Stomach smooth muscle (tissue), 2 donors: Measurements from ENCODE around the gene PSG6.
"Not testable (repeated sequence)": the region's sequence is repeated elsewhere in the genome, so short reads cannot be mapped to it uniquely, and the experiment has no call there.

Experiments
- H3K27ac ChIP-seq: one replicate; pipeline ENCODE4 v1.7.0; 2013; ENCODE audit warnings: mild to moderate bottlenecking, low read length, inconsistent platforms
- H3K27me3 ChIP-seq, 2 donors: one replicate each; pipeline ENCODE4 v1.7.0; 2013; ENCODE audit warnings: low read length in 2 of 2; ENCODE audit not compliant: insufficient read depth in 2 of 2, control insufficient read depth in 1 of 2
- H3K36me3 ChIP-seq, 2 donors: one replicate each; pipeline ENCODE4 v1.7.0; 2013; ENCODE audit warnings: low read length in 2 of 2; ENCODE audit not compliant: control insufficient read depth in 2 of 2, insufficient read depth in 2 of 2
- H3K4me1 ChIP-seq: one replicate; pipeline ENCODE4 v1.7.0; 2013; ENCODE audit warnings: low read length; ENCODE audit not compliant: control insufficient read depth, insufficient read depth
- H3K4me3 ChIP-seq, 2 donors: one replicate each; pipeline ENCODE4 v1.7.0; 2013; ENCODE audit warnings: low read length in 2 of 2
- H3K9ac ChIP-seq, 2 donors: one replicate each; pipeline ENCODE4 v1.7.0; 2013; ENCODE audit warnings: low read length in 2 of 2, mild to moderate bottlenecking in 1 of 2
- H3K9me3 ChIP-seq, 2 donors: one replicate each; pipeline ENCODE4 v1.7.0; 2013; ENCODE audit warnings: low read length in 2 of 2; ENCODE audit not compliant: control insufficient read depth in 2 of 2
- donor health status: healthy.
- donor health status: Pancreatic carcinoma.

Gene PSG6

DNA sequence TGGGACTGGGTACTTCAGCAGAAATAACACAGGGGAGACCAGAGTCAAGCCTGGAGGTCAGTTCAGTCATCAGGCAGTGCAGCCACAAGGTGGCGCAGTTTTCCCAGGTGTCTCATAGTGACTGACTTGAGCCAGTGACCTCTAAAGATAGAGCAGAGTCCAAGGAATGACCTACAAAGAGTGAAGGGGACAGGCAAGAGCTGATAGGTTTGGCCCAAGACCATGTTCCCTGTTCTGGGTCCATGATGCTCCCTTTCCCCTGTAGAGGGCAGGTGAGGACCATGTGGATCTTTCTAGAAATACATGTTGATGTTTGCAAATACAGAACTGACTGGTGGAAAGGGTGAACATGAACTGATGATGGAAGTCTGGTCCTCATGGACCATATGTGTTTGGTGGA is 12.5 kb upstream of the PSG6 start:
- not testable (repeated sequence) for H3K4me1 ChIP-seq

DNA sequence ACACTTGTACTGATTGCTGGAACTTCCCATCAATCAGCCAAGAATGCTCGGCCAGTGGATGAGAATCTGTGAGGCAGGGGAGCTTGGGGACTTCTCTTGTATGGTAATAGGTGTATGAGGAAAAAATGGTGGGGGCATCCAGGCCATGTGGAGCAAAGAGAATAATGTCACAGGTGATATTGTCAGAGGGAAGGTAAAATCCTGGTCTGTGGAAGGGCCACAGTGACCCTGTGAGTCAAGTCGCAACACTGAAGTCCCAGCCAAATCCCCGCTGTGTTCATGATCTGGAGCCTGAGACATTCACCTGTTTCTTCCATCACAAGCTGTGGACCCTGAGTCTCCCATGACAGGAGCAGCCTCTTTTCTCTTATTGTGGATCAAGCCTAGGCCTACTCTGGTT is 11.2 kb upstream of the PSG6 start:
- Histone ChIP-seq H3K36me3 (no peaks in the 10 kb centered on the region), H3K9me3 (no peaks in the 10 kb centered on the region), H3K4me3 (no peak overlapping the region), H3K4me1 (no peaks in the 10 kb centered on the region), H3K27ac (no peak overlapping the region), H3K27me3 (no peaks in the 10 kb centered on the region), H3K9ac (no peak overlapping the region)

More for the DNA sequence above, 12.5 kb upstream of the PSG6 start:
- H3K4me3 ChIP-seq, H3K9ac ChIP-seq, H3K27me3 ChIP-seq, H3K36me3 ChIP-seq, H3K9me3 ChIP-seq, H3K27ac ChIP-seq: not testable (repeated sequence)

DNA sequence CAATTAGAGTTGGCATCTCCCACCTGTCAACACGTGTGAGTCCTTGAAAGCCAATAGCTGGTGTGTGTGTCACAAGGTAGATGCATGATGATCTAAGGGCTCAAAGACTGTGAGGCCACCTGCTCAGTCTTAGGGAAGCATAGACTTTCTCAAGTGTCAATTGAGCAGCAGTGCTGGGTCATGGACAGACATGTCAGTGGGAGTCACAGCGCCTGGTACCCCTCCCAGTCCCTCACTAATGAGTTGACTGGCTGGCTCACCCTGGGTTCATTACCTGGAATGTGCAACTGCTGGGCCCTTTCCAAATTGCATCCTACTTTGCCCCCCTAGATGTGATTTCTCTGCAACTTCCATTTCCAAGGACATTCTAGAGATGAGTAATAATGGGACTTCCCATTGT is 9.1 kb upstream of the PSG6 start:
- Histone ChIP-seq H3K9ac (no peak overlapping the region), H3K4me3 (no peak overlapping the region), H3K27me3 (no peaks in the 10 kb centered on the region), H3K27ac (no peak overlapping the region), H3K36me3 (no peaks in the 10 kb centered on the region), H3K4me1 (no peaks in the 10 kb centered on the region), H3K9me3 (no peaks in the 10 kb centered on the region)

DNA sequence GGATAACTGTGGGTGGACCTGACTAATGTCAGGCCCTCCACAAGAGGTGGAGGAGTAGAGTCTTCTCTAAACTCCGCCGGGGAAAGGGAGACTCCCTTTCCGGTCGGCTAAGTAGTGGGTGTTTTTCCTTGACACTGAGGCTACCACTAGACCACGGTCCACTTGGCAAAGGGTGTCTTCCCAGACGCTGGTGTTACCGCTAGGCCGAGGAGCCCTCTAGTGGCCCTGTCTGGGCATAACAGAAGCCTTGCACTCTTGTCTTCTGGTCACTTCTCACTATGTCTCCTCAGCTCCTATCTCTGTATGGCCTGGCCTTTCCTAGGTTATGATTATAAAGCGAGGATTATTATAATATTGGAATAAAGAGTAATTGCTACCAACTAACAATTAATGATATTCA is 5.4 kb upstream of the PSG6 start:
- not testable (repeated sequence) for H3K36me3 ChIP-seq, H3K27me3 ChIP-seq, H3K4me3 ChIP-seq, H3K9me3 ChIP-seq, H3K4me1 ChIP-seq, H3K9ac ChIP-seq, H3K27ac ChIP-seq

DNA sequence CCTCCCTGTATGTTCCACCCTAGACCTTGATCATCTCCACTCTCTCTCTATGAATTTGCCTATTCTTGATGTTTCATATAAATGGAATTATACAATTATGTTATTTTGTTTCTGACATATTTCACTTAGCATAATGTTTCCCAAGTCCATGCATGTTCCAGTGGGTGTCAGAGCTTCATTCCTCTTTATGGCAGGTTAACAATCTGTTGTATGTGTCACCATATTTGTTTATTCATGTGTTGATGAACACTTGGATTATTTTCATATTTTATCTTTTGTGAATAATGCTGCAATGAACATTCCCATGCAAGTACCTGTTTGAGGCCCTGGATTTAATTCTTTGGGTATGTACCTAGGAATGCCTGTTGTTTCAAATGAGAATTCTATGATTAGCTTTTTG is 3.3 kb upstream of the PSG6 start:
- H3K4me3 ChIP-seq, H3K9me3 ChIP-seq, H3K27me3 ChIP-seq, H3K4me1 ChIP-seq, H3K27ac ChIP-seq, H3K36me3 ChIP-seq, H3K9ac ChIP-seq: not testable (repeated sequence)

DNA sequence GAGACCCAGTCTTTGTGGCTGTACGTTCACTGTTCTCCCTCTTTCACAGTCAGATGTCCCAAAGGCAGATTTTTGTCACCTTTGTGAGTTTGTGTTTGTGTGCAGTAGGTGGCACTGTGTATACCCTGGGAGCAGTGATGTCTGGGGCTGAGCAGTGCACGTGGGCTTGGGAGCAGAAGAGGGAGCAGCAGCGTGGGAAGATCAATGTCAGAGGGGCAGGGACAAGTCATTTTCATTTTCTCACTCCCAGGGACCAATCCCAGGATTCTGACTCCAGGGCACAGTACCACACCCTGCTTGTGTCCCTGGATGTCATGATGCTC is 2.0 kb upstream of the PSG6 start:
- Histone ChIP-seq H3K4me3 (no peak overlapping the region), H3K9me3 (no peaks in the 10 kb centered on the region), H3K36me3 (no peaks in the 10 kb centered on the region), H3K27me3 (no peaks in the 10 kb centered on the region), H3K4me1 (no peaks in the 10 kb centered on the region), H3K9ac (no peak overlapping the region), H3K27ac (no peak overlapping the region)

DNA sequence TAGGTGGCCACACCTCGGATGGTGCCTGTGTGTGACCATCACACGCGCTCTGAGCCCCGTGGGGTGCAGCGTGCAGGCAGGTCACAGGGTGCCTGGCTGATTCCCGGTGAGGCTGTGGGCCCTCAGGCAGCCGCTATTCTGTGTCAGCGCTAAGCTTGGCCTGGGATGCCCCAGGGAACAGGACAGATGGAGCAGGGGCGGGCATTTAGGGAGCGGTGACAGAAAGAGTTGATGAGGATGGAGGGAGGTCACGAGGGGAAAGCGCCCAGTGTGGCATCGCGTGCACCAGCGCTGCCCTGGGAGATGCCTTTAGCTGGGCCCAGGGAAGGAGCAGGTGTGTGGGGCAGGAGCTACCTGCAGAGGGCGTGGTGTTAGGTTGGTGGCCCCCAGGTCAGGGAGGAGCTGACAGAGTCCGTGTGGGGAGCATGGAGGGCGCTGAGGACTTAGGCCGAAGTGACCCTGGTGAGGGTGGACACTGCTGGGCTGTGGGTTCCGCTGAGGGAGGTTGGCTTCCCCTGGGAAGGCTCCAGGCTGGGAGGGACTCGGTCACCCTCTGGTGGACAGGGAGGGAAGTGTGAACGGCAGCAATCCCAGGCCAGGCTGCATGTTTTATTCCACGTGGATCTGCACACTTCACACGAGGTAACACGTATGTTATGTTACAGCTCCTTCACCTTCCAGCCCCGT is 1.5 kb upstream of the PSG6 start:
- not testable (repeated sequence) for H3K9me3 ChIP-seq, H3K27me3 ChIP-seq, H3K4me1 ChIP-seq, H3K9ac ChIP-seq, H3K36me3 ChIP-seq, H3K4me3 ChIP-seq, H3K27ac ChIP-seq

DNA sequence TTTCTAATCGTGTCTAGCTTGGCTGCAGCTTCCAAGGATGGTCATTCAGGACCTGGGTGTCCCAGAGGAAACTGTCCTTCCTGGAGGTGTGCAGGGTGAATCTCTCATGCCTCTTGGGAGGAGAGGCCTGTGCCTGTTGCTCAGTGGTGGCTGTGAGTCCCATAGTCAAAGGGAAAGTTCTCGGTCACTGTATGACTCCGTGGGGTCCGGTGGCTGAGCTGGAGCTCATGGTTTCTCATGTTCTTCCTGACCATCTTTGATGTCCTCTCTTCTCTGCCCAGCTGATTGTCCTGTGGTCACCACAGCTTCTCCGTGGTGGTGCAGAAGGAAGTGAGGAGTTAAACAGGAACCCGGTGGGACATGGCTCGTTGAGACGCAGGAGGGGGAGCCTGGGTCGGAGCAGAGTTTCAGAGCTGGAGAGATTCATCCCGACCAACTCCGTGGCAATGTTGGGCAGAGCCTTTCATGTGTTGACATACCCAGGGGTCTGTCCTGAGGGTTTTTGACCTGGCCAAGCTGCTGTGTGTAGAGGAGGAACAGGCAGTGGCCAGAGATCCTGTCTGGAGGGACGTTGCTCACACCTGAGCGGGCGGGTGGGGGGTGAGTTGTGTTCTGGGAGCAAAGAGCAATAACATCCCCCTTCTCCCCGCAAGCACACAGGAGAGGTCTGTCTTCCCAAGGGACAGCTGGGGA is 829 bp upstream of the PSG6 start:
- H3K4me3 ChIP-seq, H3K27ac ChIP-seq, H3K9ac ChIP-seq, H3K4me1 ChIP-seq, H3K9me3 ChIP-seq, H3K36me3 ChIP-seq, H3K27me3 ChIP-seq: not testable (repeated sequence)

DNA sequence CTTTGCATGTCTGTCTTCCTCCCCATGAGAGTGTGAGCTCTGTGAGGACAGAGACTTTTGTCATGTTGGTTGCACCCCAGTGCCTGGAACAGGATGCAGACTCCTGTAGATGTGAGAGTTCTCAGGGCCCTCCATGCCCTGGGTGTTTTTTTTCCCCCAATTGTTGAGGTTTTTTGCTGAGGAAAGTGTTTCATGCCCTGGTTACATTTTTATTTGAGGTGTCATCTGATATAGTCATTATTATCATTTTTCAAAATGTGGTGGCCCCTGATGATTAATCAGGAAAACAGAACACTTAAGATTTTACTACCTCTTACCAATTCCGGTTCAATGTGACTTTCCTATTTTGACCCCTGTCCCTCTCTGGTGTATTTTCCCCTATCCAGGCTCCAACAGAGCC is 763 bp downstream of the PSG6 start:
- not testable (repeated sequence) for H3K27me3 ChIP-seq, H3K4me1 ChIP-seq, H3K9me3 ChIP-seq, H3K9ac ChIP-seq, H3K27ac ChIP-seq, H3K4me3 ChIP-seq, H3K36me3 ChIP-seq

DNA sequence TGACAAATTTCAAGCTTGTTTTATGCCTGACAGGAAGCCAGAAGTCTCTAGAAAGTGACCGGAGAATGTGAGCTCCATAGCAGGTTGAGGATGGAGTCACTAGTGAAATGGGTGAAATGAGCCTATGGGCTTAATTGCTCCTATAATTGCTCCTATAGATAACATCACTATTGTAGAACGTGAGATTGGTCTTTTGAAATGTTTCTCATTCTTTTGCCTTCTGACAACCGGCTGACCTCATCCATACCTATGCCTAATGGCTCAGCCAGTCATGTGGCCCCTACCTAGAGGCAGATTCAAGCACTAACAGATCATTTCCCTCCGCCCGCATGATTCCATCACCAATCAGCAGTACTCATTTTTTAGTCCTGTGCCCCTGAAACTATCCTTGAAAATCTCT is 4.2 kb downstream of the PSG6 start:
- not testable (repeated sequence) for H3K27ac ChIP-seq, H3K27me3 ChIP-seq, H3K4me1 ChIP-seq, H3K9ac ChIP-seq, H3K4me3 ChIP-seq, H3K36me3 ChIP-seq, H3K9me3 ChIP-seq

DNA sequence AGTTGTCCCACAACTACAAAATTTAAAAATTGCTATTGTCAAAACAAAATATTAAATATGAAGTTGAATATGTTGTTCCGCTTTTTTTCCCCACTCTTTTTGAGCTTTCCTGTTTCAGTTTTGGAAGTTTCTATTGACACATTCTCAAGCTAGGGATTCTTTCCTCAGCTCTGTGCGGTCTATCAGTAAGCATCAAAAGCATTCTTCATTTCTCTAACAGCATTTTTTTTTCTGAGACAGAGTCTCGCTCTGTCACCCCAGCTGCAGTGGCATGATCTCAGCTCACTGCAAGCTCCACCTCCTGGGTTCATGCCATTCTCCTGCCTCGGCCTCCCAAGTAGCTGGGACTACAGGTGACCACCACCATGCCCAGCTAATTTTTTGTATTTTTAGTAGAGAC is 4.8 kb downstream of the PSG6 start:
- H3K27me3 ChIP-seq, H3K36me3 ChIP-seq, H3K9ac ChIP-seq, H3K4me1 ChIP-seq, H3K4me3 ChIP-seq, H3K9me3 ChIP-seq, H3K27ac ChIP-seq: not testable (repeated sequence)
